ENCODE results near the gene FMOD. TPM values are rescaled to one million over a fixed set of nuclear protein-coding genes. Genes with fewer than 3 reads are reported as not detected.

The FMOD gene
- total RNA-seq, 1 donor: 6.6 TPM

DNA sequence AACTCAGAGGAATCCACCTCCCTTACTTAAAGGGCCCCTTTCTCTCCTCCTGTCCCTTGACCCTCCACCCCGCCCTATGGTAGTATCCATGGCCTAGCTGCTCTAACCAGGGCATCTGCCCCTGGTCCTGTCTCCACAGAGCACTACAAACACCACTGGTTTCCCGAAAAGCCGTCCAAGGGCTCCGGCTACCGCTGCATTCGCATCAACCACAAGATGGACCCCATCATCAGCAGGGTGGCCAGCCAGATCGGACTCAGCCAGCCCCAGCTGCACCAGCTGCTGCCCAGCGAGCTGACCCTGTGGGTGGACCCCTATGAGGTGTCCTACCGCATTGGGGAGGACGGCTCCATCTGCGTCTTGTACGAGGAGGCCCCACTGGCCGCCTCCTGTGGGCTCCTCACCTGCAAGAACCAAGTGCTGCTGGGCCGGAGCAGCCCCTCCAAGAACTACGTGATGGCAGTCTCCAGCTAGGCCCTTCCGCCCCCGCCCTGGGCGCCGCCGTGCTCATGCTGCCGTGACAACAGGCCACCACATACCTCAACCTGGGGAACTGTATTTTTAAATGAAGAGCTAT is 43.9 kb downstream of the FMOD start:
- peak; percentile 38 for DNase-seq (ENCODE audit: low read depth)
- peak overlapping the region; percentile 92 for H3K4me3 ChIP-seq (ENCODE audit: low read depth, low read length)
- TF ChIP-seq, protein P1, sequence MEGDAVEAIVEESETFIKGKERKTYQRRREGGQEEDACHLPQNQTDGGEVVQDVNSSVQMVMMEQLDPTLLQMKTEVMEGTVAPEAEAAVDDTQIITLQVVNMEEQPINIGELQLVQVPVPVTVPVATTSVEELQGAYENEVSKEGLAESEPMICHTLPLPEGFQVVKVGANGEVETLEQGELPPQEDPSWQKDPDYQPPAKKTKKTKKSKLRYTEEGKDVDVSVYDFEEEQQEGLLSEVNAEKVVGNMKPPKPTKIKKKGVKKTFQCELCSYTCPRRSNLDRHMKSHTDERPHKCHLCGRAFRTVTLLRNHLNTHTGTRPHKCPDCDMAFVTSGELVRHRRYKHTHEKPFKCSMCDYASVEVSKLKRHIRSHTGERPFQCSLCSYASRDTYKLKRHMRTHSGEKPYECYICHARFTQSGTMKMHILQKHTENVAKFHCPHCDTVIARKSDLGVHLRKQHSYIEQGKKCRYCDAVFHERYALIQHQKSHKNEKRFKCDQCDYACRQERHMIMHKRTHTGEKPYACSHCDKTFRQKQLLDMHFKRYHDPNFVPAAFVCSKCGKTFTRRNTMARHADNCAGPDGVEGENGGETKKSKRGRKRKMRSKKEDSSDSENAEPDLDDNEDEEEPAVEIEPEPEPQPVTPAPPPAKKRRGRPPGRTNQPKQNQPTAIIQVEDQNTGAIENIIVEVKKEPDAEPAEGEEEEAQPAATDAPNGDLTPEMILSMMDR (IDR thresholded peaks at IDR 0.05; ENCODE audit: insufficient read depth, low read length): no peak

DNA sequence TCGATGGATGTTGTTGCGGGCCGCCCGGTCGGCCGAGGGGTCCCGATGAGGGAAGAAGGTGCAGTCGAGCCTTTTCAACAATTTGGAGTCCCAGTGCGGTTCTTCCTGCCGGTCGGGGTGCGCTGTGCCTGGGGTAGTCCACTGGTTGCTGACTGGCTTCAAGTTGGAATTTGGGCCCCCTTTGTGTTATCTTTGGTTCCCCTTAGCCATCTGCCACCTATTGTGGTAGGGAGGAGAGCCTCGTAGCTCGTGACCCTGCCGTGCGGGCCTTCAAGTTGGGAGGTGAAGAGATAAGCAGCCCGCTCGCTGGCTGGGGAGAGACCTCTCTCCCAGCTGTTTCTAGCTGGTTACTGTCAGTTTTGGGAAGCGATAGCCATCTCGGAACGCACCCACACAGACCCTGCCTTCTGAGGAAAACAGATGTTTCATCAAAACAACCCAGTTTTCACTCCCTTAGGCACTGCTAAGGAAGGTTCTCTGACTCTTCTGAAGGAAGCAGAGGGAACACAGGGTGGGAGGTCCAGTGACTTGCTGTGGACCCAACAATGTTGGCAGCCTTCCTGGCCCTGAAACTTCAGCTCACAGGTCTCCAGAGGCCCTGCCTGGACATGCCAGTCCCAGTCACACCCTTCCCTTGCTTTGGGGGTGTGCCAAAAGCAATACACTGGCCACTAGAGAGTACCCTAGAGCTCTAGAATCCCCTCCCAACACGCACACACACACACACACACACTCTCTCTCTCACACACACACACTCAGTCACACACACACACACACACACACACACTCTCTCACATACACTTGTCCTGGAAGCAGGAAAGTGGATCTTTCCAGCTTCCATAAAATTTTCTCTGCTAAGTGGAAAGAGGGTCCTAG is 44.6 kb downstream of the FMOD start:
- peak overlapping the region; percentile 92 for H3K4me3 ChIP-seq (ENCODE audit: low read depth, low read length)
- DNase-seq (ENCODE audit: low read depth): peak; percentile 89
- TF ChIP-seq, protein P1 (IDR thresholded peaks at IDR 0.05; ENCODE audit: insufficient read depth, low read length): no peak

DNA sequence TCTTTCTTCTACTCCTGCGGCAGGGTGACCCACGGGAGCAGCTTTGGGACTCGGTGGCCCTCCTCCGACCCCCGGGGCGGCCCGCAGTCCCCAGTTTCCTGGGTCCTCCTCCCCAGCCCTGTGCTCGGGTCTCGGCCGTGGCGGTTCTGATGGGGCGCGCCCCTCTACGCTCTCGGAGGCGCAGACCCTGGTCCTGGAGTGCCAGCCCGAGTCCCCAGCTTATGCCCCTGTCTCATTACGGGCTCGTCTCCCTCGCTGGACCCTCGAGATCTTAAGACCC is 45.2 kb downstream of the FMOD start:
- TF ChIP-seq, protein P1 (IDR thresholded peaks at IDR 0.05; ENCODE audit: insufficient read depth, low read length): no peak
- H3K4me3 ChIP-seq (ENCODE audit: low read depth, low read length): peak overlapping the region; percentile 92
- DNase-seq (ENCODE audit: low read depth): no peak

DNA sequence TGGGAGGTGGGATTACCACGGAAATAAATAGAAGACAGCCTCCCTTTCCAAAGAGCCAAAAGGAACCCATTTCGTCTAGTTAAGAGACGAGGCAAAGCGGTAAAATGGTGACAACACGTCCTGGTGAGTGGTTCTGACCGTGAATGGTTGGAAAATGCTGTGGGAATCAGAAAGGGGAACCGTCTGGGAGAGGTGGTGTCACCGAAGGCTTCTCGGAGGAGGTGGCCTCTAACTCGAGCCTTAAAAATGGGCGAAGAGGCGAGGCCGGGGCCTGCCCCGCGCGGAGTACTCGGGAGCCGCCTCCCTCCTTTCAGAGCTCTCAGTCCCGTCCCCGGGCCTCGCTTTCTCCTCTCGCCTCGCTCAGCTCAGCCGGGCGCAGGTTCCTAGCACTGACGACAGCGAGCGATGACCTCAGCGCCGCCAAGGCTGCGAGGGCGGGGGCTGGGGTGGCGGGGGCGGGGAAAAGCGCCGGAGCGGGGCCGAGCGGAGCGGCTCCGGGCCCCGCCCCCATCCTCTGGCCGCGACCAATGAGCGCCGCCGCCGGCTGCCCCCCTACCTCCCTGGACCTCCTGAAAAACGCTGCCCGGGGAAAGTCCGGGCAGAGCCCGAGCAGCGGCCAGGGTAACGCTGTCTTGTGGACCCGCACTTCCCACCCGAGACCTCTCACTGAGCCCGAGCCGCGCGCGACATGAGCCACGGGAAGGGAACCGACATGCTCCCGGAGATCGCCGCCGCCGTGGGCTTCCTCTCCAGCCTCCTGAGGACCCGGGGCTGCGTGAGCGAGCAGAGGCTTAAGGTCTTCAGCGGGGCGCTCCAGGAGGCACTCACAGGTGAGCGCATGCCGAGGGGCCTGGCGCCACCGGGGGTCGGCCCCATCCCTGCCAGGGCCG is 45.8 kb downstream of the FMOD start, which contains the start of gene BTG2:
TSS of gene BTG2 (plus strand) at position 601 of the 890 bp plus-strand sequence. CDS start at position 689, 88 bp downstream.
- DNase-seq (ENCODE audit: low read depth): peak; percentile 86
- peak within 1 kb of the TSS; percentile 92 for H3K4me3 ChIP-seq (ENCODE audit: low read depth, low read length)
- TF ChIP-seq, protein P1 (IDR thresholded peaks at IDR 0.05; ENCODE audit: insufficient read depth, low read length): no peak

DNA sequence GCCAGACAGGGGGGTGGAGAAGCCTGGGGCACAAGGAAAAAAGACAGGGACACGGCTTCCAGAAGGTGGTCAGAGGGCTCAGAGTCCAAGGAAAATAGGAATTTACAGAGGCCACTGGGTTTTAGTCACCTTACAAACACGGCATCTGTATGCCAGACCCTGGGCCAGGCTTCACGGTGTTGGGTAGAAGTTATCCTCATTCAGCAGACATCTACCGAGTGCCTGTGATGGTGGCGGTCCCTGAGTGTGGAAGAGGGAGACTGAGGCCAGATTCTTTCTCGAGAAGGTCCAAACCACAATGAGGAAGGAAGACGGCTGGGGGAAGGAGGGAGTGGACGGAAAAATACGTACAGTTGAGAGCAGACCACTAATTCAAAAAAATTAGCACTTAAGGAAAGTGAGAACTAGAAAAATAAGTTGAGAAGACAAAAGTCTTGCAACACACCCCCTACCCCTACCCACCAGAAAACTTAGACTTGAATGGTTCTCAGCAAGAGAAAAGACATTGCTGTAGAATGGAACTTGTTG is 46.5 kb downstream of the FMOD start:
- TF ChIP-seq, protein P1 (IDR thresholded peaks at IDR 0.05; ENCODE audit: insufficient read depth, low read length): no peak
- H3K4me3 ChIP-seq (ENCODE audit: low read depth, low read length): no peak overlapping the region
- no peak for DNase-seq (ENCODE audit: low read depth)

DNA sequence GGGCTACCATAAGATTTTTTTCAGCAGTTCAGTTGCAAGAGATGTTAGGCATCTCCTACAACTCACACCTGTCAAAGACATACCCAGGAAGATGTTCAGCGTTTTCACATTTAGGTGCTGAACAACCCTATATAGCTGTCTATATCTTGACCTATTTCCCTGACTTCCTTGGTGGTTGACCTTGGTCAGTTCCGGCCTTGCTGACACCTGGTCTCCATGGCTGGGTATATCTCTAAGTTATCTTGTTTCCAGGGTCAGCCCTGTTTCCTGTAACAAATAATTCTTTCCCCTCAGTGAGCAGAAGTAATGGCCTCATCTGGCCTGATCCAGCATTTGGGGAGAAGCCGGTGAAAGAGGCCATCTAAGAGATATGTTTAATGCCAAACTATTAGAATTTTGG is 48.0 kb downstream of the FMOD start:
- TF ChIP-seq, protein P1 (IDR thresholded peaks at IDR 0.05; ENCODE audit: insufficient read depth, low read length): no peak
- H3K4me3 ChIP-seq (ENCODE audit: low read depth, low read length): no peak overlapping the region
- no peak for DNase-seq (ENCODE audit: low read depth)
